Measurements from ENCODE around the gene TMEM237. TPM values are rescaled to one million over a fixed set of nuclear protein-coding genes. Genes with fewer than 3 reads are reported as not detected.

The TMEM237 gene, protein sequence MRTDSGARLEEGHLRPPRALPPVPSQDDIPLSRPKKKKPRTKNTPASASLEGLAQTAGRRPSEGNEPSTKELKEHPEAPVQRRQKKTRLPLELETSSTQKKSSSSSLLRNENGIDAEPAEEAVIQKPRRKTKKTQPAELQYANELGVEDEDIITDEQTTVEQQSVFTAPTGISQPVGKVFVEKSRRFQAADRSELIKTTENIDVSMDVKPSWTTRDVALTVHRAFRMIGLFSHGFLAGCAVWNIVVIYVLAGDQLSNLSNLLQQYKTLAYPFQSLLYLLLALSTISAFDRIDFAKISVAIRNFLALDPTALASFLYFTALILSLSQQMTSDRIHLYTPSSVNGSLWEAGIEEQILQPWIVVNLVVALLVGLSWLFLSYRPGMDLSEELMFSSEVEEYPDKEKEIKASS
- 12.2 and 16.4 TPM in 2 replicates for total RNA-seq

DNA sequence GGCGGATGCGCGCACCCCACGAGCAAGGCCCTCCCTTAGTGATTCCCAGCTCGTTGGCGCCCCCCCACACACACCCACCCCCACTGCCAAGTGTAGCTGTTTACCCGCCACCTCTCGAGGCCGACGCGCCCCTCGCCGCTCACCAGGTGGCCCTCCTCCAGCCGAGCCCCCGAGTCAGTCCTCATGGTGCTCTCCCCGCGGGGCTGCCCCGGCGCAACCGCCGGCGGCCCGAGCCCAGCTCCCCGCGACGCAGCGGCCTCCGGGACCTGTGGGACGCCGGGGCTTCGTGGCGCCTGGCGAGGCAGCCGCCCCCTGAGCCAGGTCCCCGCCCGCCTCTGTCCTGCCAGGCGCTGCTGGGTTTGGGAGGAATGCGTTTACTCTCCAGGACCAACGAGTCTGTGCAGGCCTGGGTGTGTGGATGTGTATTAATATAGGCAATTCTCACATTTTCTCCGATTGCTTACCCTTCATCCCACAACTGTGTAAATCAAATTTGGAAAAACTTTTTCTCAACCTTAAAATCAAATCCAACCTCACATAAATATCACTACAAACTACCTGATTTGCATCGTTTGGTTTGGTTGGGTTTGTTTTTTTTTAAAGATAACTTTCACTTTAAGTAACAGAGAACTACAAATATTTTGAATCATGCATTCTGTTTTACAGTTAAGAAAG, at the start of gene TMEM237:
TMEM237 (minus strand) TSS at position 288 of the 675 bp plus-strand sequence; CDS start at position 185, 103 bp downstream.

Other genes with a start within 250 kb of the TMEM237 start
- gene TRAK2, start 192.0 kb downstream of the TMEM237 start, total RNA-seq, result 14.8 and 16.7 TPM in 2 replicates
- gene STRADB, start 191.8 kb downstream of the TMEM237 start, total RNA-seq, result 19.3 and 23.1 TPM in 2 replicates
- gene MPP4, start 55.1 kb upstream of the TMEM237 start, total RNA-seq, result 0.62 and 1.0 TPM in 2 replicates
- 8.7 and 12.5 TPM in 2 replicates for gene ALS2, start 137.4 kb upstream of the TMEM237 start, total RNA-seq
- 0.39 and 1.2 TPM in 2 replicates for gene CDK15, start 163.0 kb upstream of the TMEM237 start, total RNA-seq